Measurements from ENCODE around the gene ALDH1L1.
A peak's percentile ranks its signal among the peaks of the same experiment; 100 is the strongest.

The ALDH1L1 gene

DNA sequence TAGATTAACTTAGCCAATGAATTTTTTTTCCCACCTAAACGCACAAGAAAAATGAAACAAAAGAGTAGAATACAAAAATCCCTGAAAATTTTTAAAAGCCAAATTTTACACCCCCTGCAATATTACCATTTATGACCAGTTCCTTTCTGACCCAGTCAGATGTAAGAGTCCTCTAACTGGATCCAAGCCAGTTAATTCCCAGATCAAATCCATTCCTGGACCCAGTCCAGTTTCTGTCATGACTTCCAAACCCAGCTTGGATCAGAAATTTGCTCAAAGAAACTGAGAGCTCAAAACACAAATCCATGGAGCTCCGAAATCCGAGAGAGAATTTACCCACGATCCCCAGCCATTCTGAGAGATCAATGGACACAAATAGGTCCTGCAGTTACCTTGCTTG, 17.0 kb upstream of the ALDH1L1 start:
- DNase-seq: no peak

DNA sequence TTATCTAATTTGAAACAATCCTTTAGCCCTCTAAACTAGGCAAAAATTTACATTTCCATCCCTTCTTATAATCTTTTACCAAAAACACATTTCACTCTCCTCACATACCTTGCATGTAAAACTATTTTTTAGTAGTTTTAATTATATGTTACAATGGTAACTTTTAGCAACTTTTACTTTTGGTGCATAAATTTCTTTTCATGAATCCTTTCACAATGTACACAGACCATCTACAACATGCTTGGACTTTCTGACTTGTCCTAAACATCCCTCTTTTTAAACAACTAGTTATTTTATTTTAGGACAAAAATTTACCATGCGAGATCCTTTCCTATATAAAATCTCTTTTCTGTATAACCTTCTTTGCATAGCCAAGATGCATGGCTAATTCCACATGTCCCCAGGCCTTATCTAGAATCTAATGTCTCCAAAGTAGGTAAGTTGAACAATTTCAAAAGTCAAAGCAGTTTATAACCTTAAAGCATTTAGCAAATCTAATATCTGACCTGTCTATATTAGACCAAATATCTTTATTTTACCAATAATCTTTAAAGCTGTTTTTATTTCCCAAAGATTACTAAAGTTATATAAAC, 14.4 kb upstream of the ALDH1L1 start:
- DNase-seq: no peak

DNA sequence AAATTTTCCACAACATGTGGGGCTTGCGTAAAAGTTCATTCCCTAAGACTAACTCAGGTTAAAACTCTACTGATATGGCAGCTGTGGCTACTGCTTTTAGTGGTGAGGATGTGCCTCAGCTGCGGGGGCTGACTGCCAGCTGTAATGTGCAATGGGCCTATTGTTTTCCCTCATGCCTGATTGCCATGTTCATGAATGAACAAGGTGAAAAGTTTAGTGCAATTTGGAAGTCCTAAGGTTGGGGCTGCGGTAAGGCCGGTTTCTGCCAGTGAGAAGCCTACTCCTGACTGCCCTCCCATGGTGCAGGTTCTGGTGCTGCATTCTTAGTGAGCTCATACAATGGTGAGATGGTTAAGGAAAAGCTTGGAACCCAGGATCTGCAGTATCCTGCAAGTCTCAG, 10.9 kb upstream of the ALDH1L1 start:
- no peak for DNase-seq

DNA sequence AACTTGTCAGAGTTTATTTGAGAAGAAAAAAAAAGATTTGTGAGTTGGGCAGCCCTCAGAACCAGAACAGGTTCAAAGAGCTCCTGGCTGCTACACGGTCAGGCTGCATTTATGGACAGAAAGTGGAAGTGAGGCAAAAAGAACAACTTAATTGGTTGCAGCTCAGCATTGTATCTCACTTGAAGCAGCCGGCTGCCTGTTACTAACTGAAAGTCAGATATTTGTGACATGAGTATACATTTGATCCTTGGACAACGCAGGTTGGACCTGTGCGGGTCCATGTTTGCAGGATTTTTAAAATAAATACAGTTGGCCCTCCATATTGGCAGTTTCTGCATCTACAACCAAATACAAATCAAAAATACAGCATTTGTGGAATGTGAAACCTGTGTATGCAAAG, 7.5 kb upstream of the ALDH1L1 start:
- no peak for DNase-seq

DNA sequence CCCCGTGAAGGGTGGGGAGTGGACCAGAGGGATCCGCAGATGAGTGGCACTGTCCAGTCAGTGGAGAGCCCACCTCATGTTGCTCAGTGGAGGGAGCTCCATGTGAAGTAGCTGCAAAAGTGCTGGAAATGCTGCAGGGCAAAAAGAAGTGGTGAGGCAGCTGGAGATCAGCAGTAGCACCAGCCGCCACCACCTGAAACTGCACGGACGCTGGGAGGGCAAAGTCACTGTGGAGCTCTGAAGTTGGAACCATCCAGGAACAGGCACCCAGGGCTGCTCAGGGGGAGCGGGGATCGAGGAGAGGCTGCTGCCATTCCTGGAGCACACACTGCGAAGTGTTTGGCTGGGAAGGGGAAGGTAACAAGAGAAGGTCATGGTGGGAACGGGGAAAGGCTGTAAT, 6.4 kb upstream of the ALDH1L1 start:
- no peak for DNase-seq

DNA sequence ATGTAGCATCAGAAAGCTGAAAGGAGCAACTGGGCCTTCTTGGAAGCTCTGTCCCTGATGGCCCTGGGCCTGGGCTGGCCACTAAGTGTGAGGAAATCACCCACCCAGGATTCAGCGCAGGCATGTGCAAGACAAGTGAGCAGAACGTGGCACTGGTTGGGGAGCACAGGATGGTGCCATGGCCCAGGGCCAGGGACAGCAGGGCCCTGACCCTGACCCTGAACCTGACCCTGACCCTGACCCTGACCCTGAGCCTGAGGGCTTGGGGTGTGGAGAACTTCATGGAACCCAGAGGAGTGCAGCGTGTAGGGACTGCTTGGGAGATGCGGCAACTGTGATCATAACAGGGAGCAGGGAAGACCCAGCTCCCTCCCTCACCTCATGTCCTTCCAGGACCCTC, 5.9 kb upstream of the ALDH1L1 start:
- no peak for DNase-seq

DNA sequence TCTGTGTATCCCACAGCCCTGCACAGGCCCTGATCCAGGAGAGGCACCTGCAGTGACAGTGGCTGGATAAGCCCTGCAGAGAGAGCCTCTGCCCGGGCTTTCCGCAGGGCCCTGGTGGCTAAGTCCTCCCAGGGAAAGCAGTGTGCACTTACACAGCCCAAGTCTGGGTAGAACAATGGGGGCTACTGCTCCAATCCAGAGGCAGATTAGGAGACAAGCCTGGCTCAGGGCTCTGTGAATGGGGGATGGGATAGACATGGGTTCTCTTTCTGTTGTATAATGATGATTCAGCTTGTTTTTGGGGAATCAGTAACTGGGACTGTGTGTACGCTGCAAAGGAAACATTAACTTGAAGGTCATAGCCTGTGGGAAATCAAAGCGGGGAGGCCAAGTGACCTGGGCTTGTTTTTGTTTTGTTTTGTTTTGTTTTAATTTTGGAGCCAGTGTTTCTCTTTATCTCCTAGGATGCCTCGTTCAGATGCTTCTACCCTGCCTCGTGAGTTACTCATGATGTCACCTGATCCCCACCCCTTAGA, 4.1 kb upstream of the ALDH1L1 start:
- no peak for DNase-seq

DNA sequence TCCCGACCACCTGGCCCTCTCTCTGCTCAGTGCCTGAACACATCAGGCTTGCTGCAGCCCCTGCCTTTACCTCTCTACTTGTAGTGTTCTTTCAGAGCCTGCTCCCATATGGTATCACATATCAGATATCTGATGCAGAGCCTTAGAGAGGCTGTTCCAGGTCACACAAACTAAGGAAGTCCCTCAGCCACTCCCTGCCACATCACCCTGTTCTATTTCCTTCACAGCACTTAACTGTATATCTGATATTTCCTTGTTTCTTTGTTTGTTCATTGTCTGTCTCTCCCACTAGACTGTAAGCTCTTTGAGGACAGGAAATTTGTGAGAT, 976 bp upstream of the ALDH1L1 start:
- DNase-seq: no peak

DNA sequence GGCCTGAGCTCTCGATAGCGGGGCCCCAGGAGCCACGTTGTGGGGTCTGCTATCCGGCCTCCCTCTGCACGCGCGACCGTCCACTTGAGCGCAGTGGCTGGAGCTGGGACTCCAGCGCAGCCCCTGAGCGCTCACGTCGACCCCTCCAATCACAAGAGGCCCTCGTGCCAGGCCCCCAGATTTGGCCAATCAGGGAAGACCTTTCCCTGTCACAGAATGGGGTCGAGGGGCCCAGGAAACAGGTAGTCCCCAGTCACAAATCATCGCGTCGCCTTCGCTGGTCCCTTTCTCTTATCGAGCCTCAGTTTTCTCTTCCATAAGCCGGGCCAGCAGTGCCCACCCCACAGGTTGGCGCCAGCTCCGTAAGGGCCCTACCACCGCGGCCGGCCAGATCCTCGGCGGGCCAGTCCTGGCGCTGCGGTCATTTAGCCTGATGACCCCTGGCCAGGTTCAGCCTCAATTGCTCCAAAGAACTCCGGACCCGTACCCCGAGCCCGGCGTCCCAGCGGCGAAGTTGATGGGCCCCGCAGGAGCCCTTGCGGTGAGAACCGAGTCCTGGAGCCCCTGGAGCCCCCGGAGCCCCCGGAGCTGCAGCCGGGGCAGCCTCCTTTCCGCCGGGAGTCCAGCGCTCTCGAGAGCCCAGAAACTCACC, 435 bp downstream of the ALDH1L1 start:
- DNase-seq: peak in 31 of 58 donors; percentile 12 to 58 (median 28)

DNA sequence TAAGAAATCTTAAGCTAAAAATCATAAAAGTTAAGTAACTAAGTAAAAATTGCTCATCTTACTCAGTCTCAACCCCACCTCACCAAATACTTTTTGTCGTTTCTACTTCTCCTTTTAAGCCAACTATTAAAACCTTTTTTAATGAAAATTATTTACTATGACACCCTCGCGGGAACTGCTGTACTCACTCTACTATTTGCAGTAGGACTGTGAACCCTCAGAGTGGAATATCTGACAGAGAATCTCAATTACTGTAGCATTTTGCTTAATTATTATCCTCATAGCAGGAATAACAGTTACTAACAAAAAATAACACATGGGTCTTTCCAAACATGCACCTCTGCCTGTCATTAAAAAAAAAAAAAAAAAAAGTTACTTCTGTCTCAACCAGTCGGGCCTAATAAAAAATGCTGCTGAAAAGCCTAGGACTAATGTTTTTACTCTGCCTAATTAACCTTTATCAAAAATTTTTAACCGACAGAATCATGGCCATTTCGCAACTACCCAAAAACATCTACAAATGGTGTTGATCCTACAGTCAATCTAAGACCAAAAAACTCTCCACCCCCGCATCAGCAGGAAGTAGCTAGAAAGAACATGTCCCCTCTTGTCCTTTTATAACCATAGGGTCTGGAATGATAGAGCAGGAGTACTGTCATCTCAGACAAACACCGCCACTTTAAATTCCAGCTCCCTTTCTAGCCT, 10.2 kb downstream of the ALDH1L1 start:
- no peak for DNase-seq

DNA sequence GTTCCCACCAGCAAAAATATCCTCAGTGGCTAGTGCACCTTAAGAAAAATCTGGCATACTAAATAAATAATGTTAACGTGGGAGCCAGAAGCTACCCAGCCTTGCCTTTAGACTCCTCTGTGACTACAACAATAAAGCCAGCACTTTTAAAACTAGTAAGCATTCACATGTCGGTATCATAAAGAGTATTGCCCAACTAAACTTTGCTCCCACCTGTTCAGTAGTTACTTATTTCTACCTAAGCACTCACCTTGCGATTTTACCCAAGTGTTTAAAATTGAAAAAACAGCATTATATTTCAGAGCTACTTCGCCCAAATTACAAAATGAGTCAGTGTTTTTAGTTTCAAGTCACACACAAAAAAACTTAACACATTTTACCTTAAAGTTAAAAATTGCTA, 12.8 kb downstream of the ALDH1L1 start:
- DNase-seq: no peak

DNA sequence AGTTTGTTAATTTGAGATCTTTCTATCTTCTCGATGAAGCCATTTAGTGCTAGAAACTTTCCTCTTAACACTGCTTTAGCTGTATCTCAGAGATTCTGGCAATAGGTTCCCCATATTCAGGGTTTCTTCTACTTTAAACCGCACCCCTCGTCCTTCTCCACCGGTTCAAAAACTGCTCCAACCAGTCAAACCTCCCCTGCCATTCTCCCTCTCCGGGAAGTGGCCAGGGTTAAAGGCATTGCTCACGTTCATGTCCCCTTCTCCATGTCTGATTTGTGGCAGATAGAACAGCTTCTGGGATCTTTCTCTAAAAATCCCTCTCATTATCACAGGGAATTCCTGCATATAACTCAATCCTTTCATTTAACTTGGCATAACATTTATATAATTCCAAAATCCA, 14.4 kb downstream of the ALDH1L1 start:
- no peak for DNase-seq

DNA sequence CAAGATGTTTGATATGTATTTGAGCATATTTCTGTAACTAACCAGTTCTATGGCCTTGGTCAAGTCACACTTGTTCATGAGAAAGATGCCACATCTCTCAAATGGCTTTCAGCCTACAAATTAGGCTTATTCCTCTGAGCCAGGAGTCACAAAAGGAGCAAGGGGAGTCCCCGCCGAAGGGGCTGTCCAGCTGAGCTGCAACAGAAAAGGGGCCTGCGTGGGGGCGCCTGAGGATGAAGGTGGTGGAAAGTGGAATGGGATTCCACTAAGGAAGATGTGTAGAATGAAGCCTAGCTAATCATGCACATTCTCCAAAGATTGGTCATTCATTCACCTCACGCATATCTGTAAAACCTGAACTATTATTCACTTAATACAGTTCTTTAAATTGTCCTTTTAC, 19.1 kb downstream of the ALDH1L1 start:
- no peak for DNase-seq

DNA sequence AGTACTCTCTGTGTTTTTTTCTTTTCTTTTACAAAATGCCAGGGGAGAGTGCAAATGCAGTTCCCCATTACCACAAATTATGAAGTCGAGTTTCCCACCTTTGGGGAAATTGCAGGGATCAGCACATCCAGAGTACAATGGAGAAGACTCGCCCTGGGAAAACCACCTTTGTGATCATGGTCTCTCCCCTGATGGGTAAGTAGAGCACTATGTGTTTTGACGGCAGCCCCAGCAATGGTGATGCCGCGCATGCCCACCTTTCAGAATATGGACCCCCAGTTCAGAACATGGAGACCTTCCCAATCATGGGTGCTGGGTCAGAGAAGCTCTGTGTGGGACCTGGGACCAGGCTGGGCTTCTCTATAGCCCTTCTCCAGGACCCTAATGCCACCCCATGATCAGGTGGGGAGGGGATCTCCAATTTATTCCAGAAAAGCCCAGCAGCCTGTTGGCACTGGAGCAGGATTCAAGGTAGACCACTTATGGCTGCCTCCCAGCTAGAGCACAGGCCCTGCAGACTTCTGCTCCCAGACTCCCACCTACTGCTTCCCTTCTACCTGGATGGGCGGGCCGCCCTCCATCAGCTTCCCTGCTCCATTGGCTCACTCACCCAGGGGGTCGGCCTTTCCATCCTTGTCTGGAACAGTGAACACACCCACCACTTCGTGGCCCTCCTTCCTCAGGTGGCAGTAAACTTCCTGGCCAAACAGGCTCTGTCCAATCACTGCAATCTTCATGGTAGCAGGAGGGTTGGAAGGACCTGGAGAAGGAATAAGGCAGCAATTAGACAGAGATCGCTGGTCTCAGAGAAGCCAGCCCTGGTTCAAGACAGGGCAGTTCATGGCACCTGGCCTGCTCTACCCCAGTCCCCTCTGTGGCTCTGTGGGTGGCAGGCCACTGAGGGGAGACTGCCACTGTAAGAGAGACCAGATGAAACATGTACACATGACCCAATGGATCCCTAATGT, 19.9 kb downstream of the ALDH1L1 start:
- no peak for DNase-seq

DNA sequence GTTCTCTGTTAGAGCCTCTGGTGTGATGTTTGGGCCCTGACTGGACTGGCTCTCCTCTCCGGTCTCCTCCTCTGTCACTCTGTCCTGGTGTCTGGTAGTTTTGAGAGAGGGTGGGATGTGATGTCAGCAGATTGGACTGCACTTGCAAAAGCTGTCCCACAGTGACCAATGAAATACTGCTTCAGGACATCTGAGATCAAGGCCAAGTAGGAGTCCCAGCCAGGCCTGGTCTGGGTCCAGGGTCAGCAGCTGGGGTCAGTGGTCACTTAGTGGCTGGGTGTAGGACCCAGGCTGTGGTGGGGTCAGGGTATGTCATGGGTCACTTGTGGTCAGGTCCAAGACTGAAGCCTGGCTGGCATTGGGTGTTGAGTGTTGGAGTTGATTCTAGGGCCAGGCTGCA, 20.9 kb downstream of the ALDH1L1 start:
- no peak for DNase-seq

DNA sequence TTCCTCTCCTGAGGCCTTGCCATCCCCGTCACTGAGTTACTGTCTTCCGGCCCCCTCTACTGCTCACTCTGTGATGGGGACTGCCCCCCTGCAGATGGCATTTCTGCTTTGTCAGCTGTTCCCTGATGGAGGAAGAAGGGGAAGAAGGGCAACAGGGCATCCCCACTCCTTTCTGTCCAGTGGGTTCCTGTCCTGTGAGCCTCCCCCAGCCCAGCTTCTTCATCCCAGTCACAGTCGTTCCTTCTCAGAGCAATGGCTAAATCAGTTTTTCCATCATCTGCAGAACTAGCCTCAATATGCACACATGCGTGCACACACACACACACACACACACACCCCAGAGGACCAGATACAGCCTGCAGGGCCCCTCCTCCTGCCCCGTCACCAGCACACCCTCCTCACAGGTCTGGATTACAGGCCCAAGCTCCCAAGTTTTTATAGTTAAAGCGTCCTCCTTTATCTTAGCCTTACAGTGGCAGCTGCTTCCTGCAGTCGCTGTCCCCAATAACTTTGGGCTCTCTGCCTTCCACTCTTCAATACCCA, 21.4 kb downstream of the ALDH1L1 start:
- no peak for DNase-seq

DNA sequence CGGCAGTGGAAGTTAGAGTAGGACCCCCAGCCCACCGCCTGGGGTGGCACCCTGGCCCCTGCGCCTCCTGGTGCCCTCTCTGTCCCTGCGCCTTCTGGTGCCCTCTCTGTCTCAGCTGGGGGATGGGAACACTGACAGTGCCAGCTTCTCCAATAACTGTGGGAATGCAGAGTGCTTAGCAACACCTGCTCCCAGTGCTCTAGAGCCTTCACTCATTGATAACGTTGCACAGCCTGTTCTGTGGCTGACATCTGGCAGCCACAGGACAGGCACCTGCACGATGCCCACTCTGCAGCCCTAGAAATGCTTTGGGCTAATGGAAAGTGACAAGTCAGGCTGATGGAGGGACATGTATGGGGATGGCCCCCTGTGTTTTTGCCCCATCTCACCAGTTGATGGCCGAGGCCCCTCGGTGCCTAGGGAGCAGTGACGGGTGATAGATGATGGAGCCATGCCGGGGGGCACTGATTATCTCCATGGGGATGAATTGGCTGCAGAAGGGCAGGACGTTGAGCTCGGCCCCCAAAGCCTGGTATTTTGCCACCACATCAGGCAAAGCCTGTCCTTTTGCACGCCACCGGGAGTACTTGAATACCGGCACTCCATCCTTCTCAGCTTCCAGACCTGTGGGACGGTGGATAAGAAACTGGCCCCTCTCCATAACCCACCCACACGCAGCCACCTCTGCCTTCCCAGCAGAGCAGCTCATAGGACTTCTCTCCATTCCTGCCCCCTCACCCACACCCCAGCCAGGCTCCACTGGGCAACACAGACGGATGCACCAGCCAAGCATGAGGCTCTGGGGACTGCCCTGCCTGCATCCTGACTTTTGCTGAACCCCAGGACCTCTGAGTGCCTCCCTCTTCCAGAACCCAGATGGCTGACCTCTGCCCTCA, 22.1 kb downstream of the ALDH1L1 start:
- DNase-seq: no peak

DNA sequence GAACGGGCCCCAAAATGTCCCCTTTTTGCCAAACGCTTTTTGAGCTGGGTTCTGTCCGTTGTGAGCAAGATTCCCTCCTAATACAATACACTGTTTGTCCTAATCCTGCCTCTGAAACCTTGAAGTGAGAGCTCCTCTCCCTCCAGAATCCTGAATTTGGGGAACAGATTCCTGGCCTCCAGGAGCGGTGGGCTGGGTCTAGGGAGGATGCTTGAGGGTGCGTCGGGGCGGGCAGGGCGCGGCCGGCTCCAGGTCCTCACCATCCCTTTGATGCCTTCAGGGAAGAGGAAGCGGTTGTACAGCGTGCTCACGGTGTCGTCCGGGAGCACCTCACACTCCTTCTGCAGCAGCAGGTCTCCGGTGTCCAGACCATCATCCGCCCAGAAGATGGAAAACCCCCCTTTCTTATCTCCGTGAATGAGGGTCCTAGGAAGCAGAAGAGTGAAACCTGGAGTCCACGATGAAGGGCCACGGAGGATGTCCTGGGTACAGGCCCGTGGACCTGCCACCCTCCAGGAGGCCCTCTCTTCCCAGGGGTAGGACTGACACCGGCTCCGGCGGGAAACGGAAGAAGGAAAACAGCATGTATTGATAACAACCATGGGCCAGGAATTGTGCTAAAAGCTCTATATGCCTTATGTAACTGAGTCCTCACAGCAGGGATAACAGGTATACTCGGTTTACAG, 23.2 kb downstream of the ALDH1L1 start:
- no peak for DNase-seq

DNA sequence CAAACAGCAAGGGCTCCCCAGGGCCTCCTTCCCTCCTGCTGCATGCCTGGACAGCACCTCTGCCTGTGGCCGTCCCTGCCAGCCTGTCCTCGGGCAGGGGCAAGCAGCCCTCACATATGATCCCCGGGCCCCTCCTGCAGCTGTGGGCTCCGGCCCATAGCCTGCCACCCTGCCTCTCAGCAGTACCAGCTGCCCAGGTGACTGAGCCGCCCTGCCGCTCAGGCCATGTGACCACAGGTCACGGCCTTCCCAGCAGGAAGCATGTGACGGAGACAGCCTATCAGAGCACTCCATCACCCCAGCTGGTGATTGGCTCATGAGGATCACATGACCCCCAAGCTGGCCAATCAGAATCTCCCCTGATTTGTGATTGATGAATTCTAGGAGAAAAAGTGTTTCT, 23.9 kb downstream of the ALDH1L1 start:
- DNase-seq: peak in 1 of 58 donors; percentile 28

DNA sequence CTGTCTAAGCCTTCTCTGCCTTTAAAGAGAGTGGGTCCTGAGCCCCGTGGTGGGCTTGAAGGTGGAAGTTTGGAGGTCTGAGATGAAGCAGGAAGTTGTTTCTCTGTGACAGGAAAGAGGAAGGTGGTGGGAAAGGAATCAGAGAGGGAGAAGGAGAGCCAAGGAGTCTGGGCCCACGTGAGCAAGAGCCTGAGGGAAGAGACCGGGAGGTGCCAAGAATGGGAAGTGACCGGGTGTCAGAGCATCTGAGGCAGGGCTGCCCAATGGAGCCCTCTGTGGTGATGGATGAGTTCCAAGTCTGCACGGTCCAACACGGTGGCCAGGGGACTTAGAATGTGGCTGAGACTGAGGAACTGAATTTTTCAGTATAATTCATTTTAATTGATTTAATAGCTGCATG, 24.6 kb downstream of the ALDH1L1 start:
- DNase-seq: no peak
